HEK293 (cell line): ENCODE results near the gene PCNA.

Experiments used
- CTCF ChIA-PET: fragments of 350-600 bp; formaldehyde crosslinking; extraction: SDS; loops from one replicate; lab custom pipeline; 2021; ENCODE audit warnings: antibody characterized with exemption; lab: Yijun Ruan, JAX
- POLR2A ChIA-PET: fragments of 300-600 bp; formaldehyde crosslinking; extraction: SDS; loops from one replicate; lab custom pipeline; 2020; ENCODE audit warnings: antibody characterized with exemption, inconsistent platforms; lab: Yijun Ruan, JAX
- H3K27ac ChIP-seq: fragments of 200-500 bp; sonication (Bioruptor generic); 2 replicates; pipeline ENCODE4 v1.5.1; 2014; ENCODE audit warnings: low read depth, low read length, control low read depth, inconsistent platforms; ENCODE audit errors: extremely low read depth
- H3K36me3 ChIP-seq, 2 experiments: fragments of 200-500 bp in 1 of 2; sonication (Bioruptor generic) in 1 of 2; 1 replicate in 1 of 2; 2 replicates in 1 of 2; pipeline ENCODE4 v1.5.1; 2014 to 2017; ENCODE audit warnings: inconsistent platforms in 2 of 2, low read length in 2 of 2; ENCODE audit not compliant: control insufficient read depth in 2 of 2, insufficient read depth in 1 of 2
- H3K4me1 ChIP-seq: fragments of 200-500 bp; sonication (Bioruptor generic); 2 replicates; pipeline ENCODE4 v1.5.1; 2014; ENCODE audit warnings: mild to moderate bottlenecking, low read length, inconsistent platforms; ENCODE audit not compliant: control insufficient read depth, insufficient read depth
- H3K4me3 ChIP-seq: 2 replicates; pipeline ENCODE4 v1.5.1; 2011; ENCODE audit warnings: low read depth, mild to moderate bottlenecking, control low read depth, low read length, moderate library complexity
- H3K9me3 ChIP-seq: fragments of 200-500 bp; sonication (Bioruptor generic); 2 replicates; pipeline ENCODE4 v1.5.1; 2014; ENCODE audit warnings: low read depth, low read length, inconsistent platforms; ENCODE audit not compliant: control insufficient read depth, insufficient read depth
- BCL11A ChIP-seq: fragments of 450-650 bp; formaldehyde crosslinking; IDR thresholded peaks from 2 replicates; pipeline ENCODE4 v1.5.1; 2016; ENCODE audit warnings: low read depth, missing biosample characterization, missing genetic modification characterization
- BCL11B ChIP-seq: fragments of 450-650 bp; formaldehyde crosslinking; IDR thresholded peaks from 2 replicates; pipeline ENCODE4 v1.5.1; 2016; ENCODE audit warnings: low read depth, missing biosample characterization, missing genetic modification characterization
- BCL6B ChIP-seq: fragments of 450-650 bp; formaldehyde crosslinking; IDR thresholded peaks from 2 replicates; pipeline ENCODE4 v1.5.1; 2017; ENCODE audit warnings: missing biosample characterization, missing genetic modification characterization
- CTCF ChIP-seq: fragments of 450-650 bp; formaldehyde crosslinking; IDR thresholded peaks from 2 replicates; pipeline ENCODE4 v1.5.1; 2016; ENCODE audit warnings: missing biosample characterization, missing genetic modification characterization
- EGR2 ChIP-seq: fragments of 450-650 bp; formaldehyde crosslinking; IDR thresholded peaks from 2 replicates; pipeline ENCODE4 v1.5.1; 2016; ENCODE audit warnings: low read depth, missing biosample characterization, missing genetic modification characterization
- GLI4 ChIP-seq: fragments of 450-650 bp; formaldehyde crosslinking; IDR thresholded peaks from 2 replicates; pipeline ENCODE4 v1.5.1; 2016; ENCODE audit warnings: missing biosample characterization, missing genetic modification characterization
- GLIS2 ChIP-seq: fragments of 450-650 bp; formaldehyde crosslinking; IDR thresholded peaks from 2 replicates; pipeline ENCODE4 v1.5.1; 2016; ENCODE audit warnings: missing biosample characterization, missing genetic modification characterization
- KLF17 ChIP-seq: fragments of 450-650 bp; formaldehyde crosslinking; IDR thresholded peaks from 2 replicates; pipeline ENCODE4 v1.5.1; 2016; ENCODE audit warnings: missing biosample characterization, missing genetic modification characterization
- PRDM4 ChIP-seq: fragments of 450-650 bp; formaldehyde crosslinking; IDR thresholded peaks from 2 replicates; pipeline ENCODE4 v1.5.1; 2017; ENCODE audit warnings: missing biosample characterization, missing genetic modification characterization
- ZBTB10 ChIP-seq: fragments of 450-650 bp; formaldehyde crosslinking; IDR thresholded peaks from 2 replicates; pipeline ENCODE4 v1.5.1; 2016; ENCODE audit warnings: missing biosample characterization, missing genetic modification characterization
- ZBTB17 ChIP-seq: fragments of 450-650 bp; formaldehyde crosslinking; IDR thresholded peaks from 2 replicates; pipeline ENCODE4 v1.5.1; 2016; ENCODE audit warnings: missing biosample characterization, missing genetic modification characterization
- ZNF138 ChIP-seq: fragments of 450-650 bp; formaldehyde crosslinking; IDR thresholded peaks from 2 replicates; pipeline ENCODE4 v1.5.1; 2016; ENCODE audit warnings: missing biosample characterization, missing genetic modification characterization, borderline replicate concordance
- ZNF2 ChIP-seq: fragments of 450-650 bp; formaldehyde crosslinking; IDR thresholded peaks from 2 replicates; pipeline ENCODE4 v1.5.1; 2016; ENCODE audit warnings: missing biosample characterization, missing genetic modification characterization
- ZNF398 ChIP-seq: fragments of 450-650 bp; formaldehyde crosslinking; IDR thresholded peaks from 2 replicates; pipeline ENCODE4 v1.5.1; 2017; ENCODE audit warnings: missing biosample characterization, missing genetic modification characterization
- ZNF404 ChIP-seq: fragments of 450-650 bp; formaldehyde crosslinking; IDR thresholded peaks from 2 replicates; pipeline ENCODE4 v1.5.1; 2017; ENCODE audit warnings: missing biosample characterization, missing genetic modification characterization
- ZNF501 ChIP-seq: fragments of 450-650 bp; formaldehyde crosslinking; IDR thresholded peaks from 2 replicates; pipeline ENCODE4 v1.5.1; 2016; ENCODE audit warnings: missing biosample characterization, missing genetic modification characterization
- ZNF585B ChIP-seq: fragments of 450-650 bp; formaldehyde crosslinking; IDR thresholded peaks from 2 replicates; pipeline ENCODE4 v1.5.1; 2016; ENCODE audit warnings: missing biosample characterization, missing genetic modification characterization
- ZNF664 ChIP-seq: fragments of 450-650 bp; formaldehyde crosslinking; IDR thresholded peaks from 2 replicates; pipeline ENCODE4 v1.5.1; 2016; ENCODE audit warnings: missing biosample characterization, missing genetic modification characterization
- ZNF747 ChIP-seq: fragments of 450-650 bp; formaldehyde crosslinking; IDR thresholded peaks from 2 replicates; pipeline ENCODE4 v1.5.1; 2016; ENCODE audit warnings: missing biosample characterization, missing genetic modification characterization
- ZNF791 ChIP-seq: fragments of 450-650 bp; formaldehyde crosslinking; IDR thresholded peaks from 2 replicates; pipeline ENCODE4 v1.5.1; 2016; ENCODE audit warnings: missing biosample characterization, missing genetic modification characterization

The PCNA gene

GRCh38 chr20:5114403-5114802 lies 5.4 kb downstream of the PCNA start:
- Histone ChIP-seq H3K36me3 (peaks cover 68 to 70% of the 10 kb centered on the region in 2 experiments), H3K27ac (no peak overlapping the region), H3K4me3 (no peak overlapping the region), H3K4me1 (peaks cover 7% of the 10 kb centered on the region; the same call in 1 of the 2 replicates)
- ChIA-PET CTCF (interaction anchor here (0.7 to 2.7 kb wide), 4 partner anchors 17 to 1953 kb away, joined by 3 to 11 read pairs (median 4); no protein-coding TSS in a partner anchor), POLR2A (no interaction called here)
- TF ChIP-seq KLF17 (tag by site-specific recombination) (no peak), PRDM4 (tag by site-specific recombination) (0 out of 2 replicates have a peak, but pooled peaks have one; percentile 8), EGR2 (tag by site-specific recombination) (no peak), ZNF501 (tag by site-specific recombination) (no peak), ZNF664 (tag by site-specific recombination) (no peak)
- TF ChIP-seq, all 188 proteins: peak for 1
- no peaks in the 10 kb centered on the region for H3K9me3 ChIP-seq

- Histone ChIP-seq H3K4me3 (peak overlapping the region; percentile 81), H3K9me3 (no peaks in the 10 kb centered on the region), H3K27ac (peak overlapping the region; percentile 82), H3K36me3 (peaks cover 74 to 75% of the 10 kb centered on the region in 2 experiments), H3K4me1 (peaks cover 7% of the 10 kb centered on the region; the same call in 1 of the 2 replicates)
- CTCF ChIA-PET: interaction anchor here (0.6 to 1.0 kb wide), 2 partner anchors 18 to 371 kb away, joined by 3 to 4 read pairs; no protein-coding TSS in a partner anchor
- TF ChIP-seq BCL11A (tag by site-specific recombination) (0 out of 2 replicates have a peak, but pooled peaks have one; percentile 5), ZNF138 (tag by site-specific recombination) (no peak), ZNF2 (tag by site-specific recombination) (no peak), BCL6B (tag by site-specific recombination) (no peak), ZNF664 (tag by site-specific recombination) (0 out of 2 replicates have a peak, but pooled peaks have one; percentile 14), GLI4 (tag by site-specific recombination) (no peak), ZBTB10 (tag by site-specific recombination) (no peak), ZNF398 (tag by site-specific recombination) (no peak), CTCF (tag by site-specific recombination) (no peak), ZNF747 (tag by site-specific recombination) (no peak), ZNF585B (tag by site-specific recombination) (no peak), ZNF791 (tag by site-specific recombination) (no peak), ZBTB17 (tag by site-specific recombination) (peak; percentile 10; the same call in 1 of the 2 replicates), BCL11B (tag by site-specific recombination) (no peak), ZNF404 (tag by site-specific recombination) (no peak), GLIS2 (no peak)
- POLR2A ChIA-PET: no interaction called here
These were observed 6.2 kb downstream of the PCNA start for GRCh38 chr20:5113615-5113986.
